GM12874 (cell line): ENCODE data around the gene GFRA1.

Experiments
- CTCF ChIP-seq: IDR thresholded peaks from 2 replicates; pipeline ENCODE4 v1.5.1; 2011; ENCODE audit warnings: low read depth, mild to moderate bottlenecking, control low read depth, low read length, moderate library complexity; ENCODE audit not compliant: insufficient read depth

GFRA1 gene

DNA sequence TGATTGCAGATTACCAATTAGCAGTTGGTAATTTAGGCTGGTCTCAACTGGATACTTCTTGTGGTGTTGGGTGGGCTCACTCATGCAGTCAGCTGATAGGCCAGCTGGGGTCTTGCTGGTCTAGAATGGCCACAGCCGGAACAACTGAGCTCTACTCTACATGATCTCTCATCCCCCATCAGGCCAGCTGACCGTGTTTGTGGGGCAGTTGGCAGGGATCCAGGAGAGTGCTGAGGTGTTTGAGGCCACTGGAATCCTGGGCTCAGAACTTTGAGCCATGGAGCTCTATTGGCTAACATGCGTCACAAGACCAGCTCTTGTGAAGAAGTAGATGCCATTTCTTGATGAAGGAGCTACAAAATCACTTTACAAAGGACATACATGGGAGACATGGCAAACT lies 242.4 kb downstream of the GFRA1 start:
- no peak for TF ChIP-seq CTCF

DNA sequence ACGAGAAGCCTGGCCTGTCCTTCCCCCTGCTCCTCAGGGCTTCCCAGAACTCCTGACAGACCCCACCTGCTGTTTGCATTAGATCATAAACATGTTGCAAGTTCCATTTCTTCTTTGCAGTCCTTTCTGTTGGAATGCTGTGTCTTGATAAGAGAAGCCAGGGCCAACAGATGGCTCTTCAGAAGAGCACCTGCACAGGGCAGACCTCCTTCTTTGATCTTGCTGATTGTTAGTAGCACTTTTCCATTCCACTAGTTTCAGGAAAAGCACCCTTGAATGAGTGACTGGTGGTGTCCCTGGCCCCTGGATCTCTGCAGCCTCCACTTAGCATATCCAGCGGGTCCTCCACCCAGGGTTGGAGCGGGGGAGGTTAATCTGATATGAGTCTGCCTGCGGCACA lies 243.2 kb downstream of the GFRA1 start:
- TF ChIP-seq CTCF, result no peak

DNA sequence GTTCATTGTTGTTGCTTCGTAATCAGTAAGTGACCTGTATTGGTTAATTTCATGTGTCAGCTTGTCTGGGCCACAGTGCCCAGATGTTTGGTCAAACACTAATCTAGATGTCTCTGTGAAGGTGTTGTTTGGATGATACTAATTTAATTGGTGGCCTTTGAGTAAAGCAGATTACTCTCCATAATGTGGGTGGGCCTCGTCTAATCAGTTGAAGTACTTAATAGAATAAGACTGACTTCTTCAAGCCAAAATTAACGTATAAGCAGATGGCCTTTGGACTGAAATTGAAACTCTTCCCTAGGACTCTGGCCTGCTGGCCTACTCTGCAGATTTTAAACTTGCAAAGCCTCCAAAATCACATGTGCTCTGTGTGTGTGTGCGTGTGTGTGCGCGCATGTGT lies 245.7 kb downstream of the GFRA1 start:
- TF ChIP-seq CTCF, result no peak

DNA sequence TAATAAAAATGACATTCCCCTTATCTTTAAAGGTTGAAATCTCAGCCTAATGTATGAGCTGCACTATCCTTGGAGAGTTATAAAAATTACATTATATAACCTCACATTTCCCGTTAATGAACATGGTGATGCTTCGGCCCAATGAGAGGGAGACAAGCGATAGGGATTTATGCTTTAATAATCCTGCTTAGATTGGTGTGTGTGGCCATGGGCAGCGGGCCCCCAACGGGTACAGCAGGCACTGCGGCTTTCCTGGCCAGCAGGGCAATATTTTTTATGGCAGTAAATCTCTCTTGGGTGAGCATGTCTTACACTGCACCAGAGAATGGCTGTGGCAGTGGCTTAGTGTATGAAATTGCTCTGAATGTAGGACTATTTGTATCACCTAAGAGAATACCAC lies 246.3 kb downstream of the GFRA1 start:
- TF ChIP-seq CTCF, result no peak

DNA sequence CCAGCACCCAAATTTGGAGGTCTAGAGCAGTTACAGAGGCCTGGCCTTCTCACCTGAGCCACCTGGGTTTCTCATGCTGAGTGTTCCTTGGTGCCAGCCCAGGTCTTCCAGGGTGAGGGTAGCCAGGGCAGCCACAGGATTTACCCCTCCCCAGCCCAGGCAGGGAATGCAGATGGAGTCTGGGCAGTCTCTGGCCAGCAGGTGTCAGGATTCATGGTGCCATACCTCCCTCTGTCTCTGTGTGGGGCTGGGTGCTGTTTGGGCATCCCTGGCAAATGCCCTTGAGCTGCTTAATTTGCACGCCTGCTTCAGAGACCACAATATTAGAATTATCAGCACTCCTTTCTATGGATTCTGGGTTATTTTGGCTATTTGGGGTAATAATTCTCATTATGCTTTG lies 246.7 kb downstream of the GFRA1 start:
- no peak for TF ChIP-seq CTCF

DNA sequence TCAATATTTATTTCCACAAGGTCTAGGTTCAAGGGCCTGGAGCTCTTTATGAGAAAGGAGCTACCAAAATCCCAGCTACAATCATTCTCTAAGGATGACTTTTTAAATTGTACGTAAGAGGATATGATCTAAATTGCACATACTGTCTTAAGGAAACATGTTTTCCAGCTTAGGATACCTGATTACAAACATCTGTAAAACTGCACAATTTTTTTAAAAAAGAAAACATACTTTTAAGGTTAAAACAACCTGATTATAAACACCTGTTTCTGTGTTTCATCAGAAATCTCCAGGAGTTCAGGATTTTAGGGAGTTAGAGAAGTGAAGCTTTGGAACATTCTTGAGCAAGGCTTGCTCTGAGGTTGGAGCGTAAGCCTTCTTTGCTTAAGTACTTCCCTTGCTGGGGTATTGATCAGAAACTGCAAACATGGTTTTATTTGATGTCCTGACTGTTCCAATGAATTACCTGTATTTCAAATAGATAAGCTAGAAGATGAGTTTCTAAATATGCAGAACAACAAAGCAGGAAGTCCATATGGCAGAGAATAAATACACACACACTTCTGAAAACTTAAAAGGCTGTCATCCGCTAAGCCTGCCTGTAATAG lies 248.6 kb downstream of the GFRA1 start:
- TF ChIP-seq CTCF, result no peak

DNA sequence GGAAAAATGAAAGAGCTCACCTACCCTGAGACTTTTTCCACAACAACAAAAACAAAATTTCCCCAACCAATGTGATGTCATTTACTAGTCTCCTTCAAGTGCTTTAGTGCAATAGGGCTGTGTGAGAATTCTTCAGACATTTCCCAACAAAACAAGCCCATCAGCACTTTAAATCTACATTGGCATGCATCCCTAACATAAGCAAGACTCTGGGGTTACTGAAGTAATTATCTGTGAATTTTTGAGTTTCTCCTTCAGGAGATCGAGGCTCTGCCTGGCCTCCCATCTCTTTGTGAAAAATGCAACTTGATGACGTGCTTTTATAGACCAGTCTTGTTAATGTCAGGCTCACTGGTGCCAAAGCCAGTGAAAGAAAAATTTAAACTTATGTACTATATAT lies 255.6 kb downstream of the GFRA1 start:
- TF ChIP-seq CTCF, result no peak
